ENCODE measurements around the gene CNNM2.

GRCh38 chr10:103049237-103049636 lies 131.1 kb downstream of the CNNM2 start:
- TF ChIP-seq CTCF (conservative IDR thresholded peaks at IDR 0.05; ENCODE audit: low read length): no peak
- TF ChIP-seq EZH2phosphoT487 (IDR thresholded peaks at IDR 0.05; ENCODE audit: borderline replicate concordance): no peak
